NB4 (cell line): ENCODE measurements around the gene PBX1.

Experiments used
- CTCF ChIP-seq: IDR thresholded peaks from one replicate; pipeline ENCODE4 v1.5.1; 2012; ENCODE audit warnings: low read depth, low read length
- MAX ChIP-seq: IDR thresholded peaks from 2 replicates; pipeline ENCODE4 v1.6.1; 2011; ENCODE audit warnings: low read depth, low read length
- POLR2A ChIP-seq: IDR thresholded peaks from 2 replicates; pipeline ENCODE4 v1.6.1; 2011; ENCODE audit warnings: mild to moderate bottlenecking; ENCODE audit not compliant: insufficient read length; ENCODE audit errors: extremely low read depth

GRCh38 chr1:164753521-164754077, 194.6 kb downstream of the PBX1 start:
- no peak for TF ChIP-seq CTCF
- no peak for TF ChIP-seq MAX
- TF ChIP-seq POLR2A, result no peak
